Activated B cell treated with CpG ODN at 0.5 μM for 24 hours (primary cell): ENCODE data around the gene RBKS. TPM values are rescaled to one million over a fixed set of nuclear protein-coding genes. Genes with fewer than 3 reads are reported as not detected.

ENCODE experiments used
- total RNA-seq: library from RNA; stranded (reverse); gene quantifications from 2 replicates; pipeline ENCODE4 v1.2.3, GENCODE V29; 2022

The RBKS gene
- total RNA-seq, 1 donor from 2014 or later: 3.1 TPM

Other genes with a start within 250 kb of the RBKS start
- 28.1 and 30.9 TPM in 2 replicates for gene SUPT7L, start 226.8 kb downstream of the RBKS start, total RNA-seq
- 21.4 and 22.0 TPM in 2 replicates for gene SLC4A1AP, start 226.5 kb downstream of the RBKS start, total RNA-seq
- gene MRPL33, start 118.7 kb downstream of the RBKS start, total RNA-seq: 24.6 and 27.4 TPM in 2 replicates
- gene BABAM2, start 342 bp upstream of the RBKS start, total RNA-seq: 51.9 and 55.6 TPM in 2 replicates